ENCODE measurements around the gene RAB39A. TPM values are rescaled to one million over a fixed set of nuclear protein-coding genes. Genes with fewer than 3 reads are reported as not detected.
"Not testable (repeated sequence)": the region's sequence is repeated elsewhere in the genome, so short reads cannot be mapped to it uniquely, and the experiment has no call there.

RAB39A gene
- total RNA-seq, 4 donors from 2014 or later: 0.31 to 1.3 (median 0.99) TPM

- TF ChIP-seq POLR2A (IDR thresholded peaks at IDR 0.05) (no peak), EP300 (IDR thresholded peaks at IDR 0.05) (no peak), CTCF (IDR thresholded peaks at IDR 0.05) (no peak), POLR2AphosphoS5 (IDR thresholded peaks at IDR 0.05) (no peak)
- H3K27me3 ChIP-seq: no peaks in the 10 kb centered on the region
- no peak overlapping the region for H3K4me3 ChIP-seq
- no peaks in the 10 kb centered on the region for H3K4me1 ChIP-seq
- H3K9me3 ChIP-seq: no peaks in the 10 kb centered on the region
- no peak overlapping the region for H3K27ac ChIP-seq
- H3K36me3 ChIP-seq: no peaks in the 10 kb centered on the region
- WGBS, 2 donors (ENCODE audit: low coverage in 1 of 2): 59 to 66% methylated on average over 4 of the region's 4 CpGs
- ATAC-seq: no peak
Measured at GRCh38 chr11:107947904-107948303, 19.7 kb downstream of the RAB39A start.

- H3K36me3 ChIP-seq, H3K4me3 ChIP-seq, ATAC-seq, H3K27me3 ChIP-seq, H3K4me1 ChIP-seq, H3K27ac ChIP-seq, H3K9me3 ChIP-seq: not testable (repeated sequence)
- WGBS, 2 donors (ENCODE audit: low coverage in 1 of 2): 74 to 86% methylated on average over 7 to 10 of the region's 12 CpGs
Measured at GRCh38 chr11:107948328-107948727, 20.1 kb downstream of the RAB39A start.

- Histone ChIP-seq H3K27ac (no peak overlapping the region), H3K36me3 (no peaks in the 10 kb centered on the region), H3K27me3 (peaks cover 7% of the 10 kb centered on the region), H3K4me1 (no peaks in the 10 kb centered on the region), H3K4me3 (no peak overlapping the region), H3K9me3 (no peaks in the 10 kb centered on the region)
- TF ChIP-seq POLR2A (IDR thresholded peaks at IDR 0.05): no peak
- ATAC-seq: no peak
Measured at GRCh38 chr11:107951155-107951554, 22.9 kb downstream of the RAB39A start.

GRCh38 chr11:107953446-107953845, 25.2 kb downstream of the RAB39A start:
- H3K27me3 ChIP-seq: peaks cover 14% of the 10 kb centered on the region
- H3K9me3 ChIP-seq: no peaks in the 10 kb centered on the region
- no peak overlapping the region for H3K4me3 ChIP-seq
- H3K27ac ChIP-seq: no peak overlapping the region
- ATAC-seq: no peak
- H3K4me1 ChIP-seq: peaks cover 0 to 5% (median 0%) of the 10 kb centered on the region in 3 donors
- H3K36me3 ChIP-seq: no peaks in the 10 kb centered on the region
- 52% methylated on average over 3 of the region's 3 CpGs; no CpG with 5 or more reads in 1 of the 2 donors for WGBS, 2 donors (ENCODE audit: low coverage in 1 of 2)
- TF ChIP-seq POLR2AphosphoS5 (IDR thresholded peaks at IDR 0.05): no peak
- TF ChIP-seq CTCF (IDR thresholded peaks at IDR 0.05): no peak
- no peak for TF ChIP-seq POLR2A (IDR thresholded peaks at IDR 0.05)
- no peak for TF ChIP-seq EP300 (IDR thresholded peaks at IDR 0.05)

- H3K36me3 ChIP-seq: no peaks in the 10 kb centered on the region
- WGBS, 2 donors (ENCODE audit: low coverage in 1 of 2): 43 to 89% methylated on average over 1 of the region's 1 CpG
- peaks cover 0 to 5% (median 0%) of the 10 kb centered on the region in 3 donors for H3K4me1 ChIP-seq
- H3K4me3 ChIP-seq: no peak overlapping the region
- no peaks in the 10 kb centered on the region for H3K9me3 ChIP-seq
- H3K27ac ChIP-seq: no peak overlapping the region
- ATAC-seq: no peak
- TF ChIP-seq CTCF (IDR thresholded peaks at IDR 0.05): no peak
- no peak for TF ChIP-seq EP300 (IDR thresholded peaks at IDR 0.05)
- TF ChIP-seq POLR2A (IDR thresholded peaks at IDR 0.05): no peak
- peaks cover 14% of the 10 kb centered on the region for H3K27me3 ChIP-seq
Measured at GRCh38 chr11:107956543-107956942, 28.3 kb downstream of the RAB39A start.

GRCh38 chr11:107957109-107957588, 28.9 kb downstream of the RAB39A start:
- H3K27ac ChIP-seq: no peak overlapping the region
- peaks cover 0 to 5% (median 0%) of the 10 kb centered on the region in 3 donors for H3K4me1 ChIP-seq
- no peaks in the 10 kb centered on the region for H3K9me3 ChIP-seq
- no peak overlapping the region for H3K4me3 ChIP-seq
- peak; percentile 84 for ATAC-seq
- TF ChIP-seq POLR2AphosphoS5 (IDR thresholded peaks at IDR 0.05) (no peak), CTCF (IDR thresholded peaks at IDR 0.05) (no peak), EP300 (IDR thresholded peaks at IDR 0.05) (no peak), POLR2A (IDR thresholded peaks at IDR 0.05) (no peak)
- 0% methylated on average over 1 of the region's 1 CpG for WGBS, 2 donors (ENCODE audit: low coverage in 1 of 2)
- peaks cover 14% of the 10 kb centered on the region for H3K27me3 ChIP-seq
- no peaks in the 10 kb centered on the region for H3K36me3 ChIP-seq
